Measurements from ENCODE around the gene OR51M1. TPM values are rescaled to one million over a fixed set of nuclear protein-coding genes. Genes with fewer than 3 reads are reported as not detected.
"Not testable (repeated sequence)": the region's sequence is repeated elsewhere in the genome, so short reads cannot be mapped to it uniquely, and the experiment has no call there.

The OR51M1 gene
- polyA plus RNA-seq, 1 of the 3 experiments (the other 2 are of a cell fraction): not detected

DNA sequence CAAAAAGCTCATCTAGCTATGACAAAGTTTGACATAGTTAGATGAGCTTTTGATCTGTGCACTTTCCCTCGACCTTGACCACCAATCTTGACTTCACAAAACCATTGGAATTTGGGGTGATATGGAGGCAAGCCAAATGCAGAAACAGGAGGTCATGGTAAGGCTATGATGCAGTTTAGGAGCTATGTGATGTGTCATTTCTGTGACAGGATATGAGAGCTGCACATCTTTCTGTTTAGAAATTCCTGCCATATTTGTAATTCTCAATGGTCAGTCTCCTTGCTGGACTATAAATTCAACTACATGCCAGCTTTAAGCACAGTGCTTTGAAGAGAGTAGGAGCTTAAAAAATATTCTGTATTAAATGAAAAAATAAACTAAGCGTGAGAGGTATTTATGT, 19.4 kb upstream of the OR51M1 start:
- ChIA-PET CTCF (interaction anchor here (1.5 kb wide), 1 partner anchor 527 kb away, joined by 3 read pairs; no protein-coding TSS in a partner anchor), POLR2A (no interaction called here)

DNA sequence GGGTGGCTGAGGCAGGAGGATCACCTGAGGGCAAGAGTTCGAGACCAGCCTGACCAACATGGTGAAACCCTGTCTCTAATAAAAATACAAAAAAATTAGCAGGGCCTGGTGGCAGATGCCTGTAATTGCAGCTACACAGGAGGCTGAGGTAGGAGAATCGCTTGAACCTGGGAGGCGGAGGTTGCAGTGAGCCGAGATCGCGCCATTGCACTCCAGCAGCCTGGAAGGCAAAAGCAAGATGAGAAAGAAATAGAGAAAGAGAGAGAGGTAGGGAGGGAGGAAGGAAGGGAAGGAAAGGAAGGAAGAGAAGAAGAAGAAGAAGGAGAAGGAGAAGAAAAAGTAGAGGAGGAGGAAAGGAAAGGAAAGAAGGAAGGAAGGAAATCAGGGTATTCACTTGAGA, 17.2 kb upstream of the OR51M1 start:
- POLR2A ChIA-PET; DNase-seq; CTCF ChIA-PET; H3K9me3 ChIP-seq; H3K36me3 ChIP-seq (replicated peaks in 1 of 2; ENCODE audit: control insufficient read depth in 1 of 2, insufficient read depth in 2 of 2, low read length in 1 of 2); H2AFZ ChIP-seq (ENCODE audit: low read depth); H4K20me1 ChIP-seq (ENCODE audit: insufficient read depth); H3K9me2 ChIP-seq; H3K79me2 ChIP-seq (ENCODE audit: insufficient read depth); H3K9ac ChIP-seq; H3K27me3 ChIP-seq (ENCODE audit: insufficient read depth); H3K4me3 ChIP-seq (ENCODE audit: low read depth in 2 of 2, low read length in 1 of 2): not testable (repeated sequence)
- TF ChIP-seq, protein P1, sequence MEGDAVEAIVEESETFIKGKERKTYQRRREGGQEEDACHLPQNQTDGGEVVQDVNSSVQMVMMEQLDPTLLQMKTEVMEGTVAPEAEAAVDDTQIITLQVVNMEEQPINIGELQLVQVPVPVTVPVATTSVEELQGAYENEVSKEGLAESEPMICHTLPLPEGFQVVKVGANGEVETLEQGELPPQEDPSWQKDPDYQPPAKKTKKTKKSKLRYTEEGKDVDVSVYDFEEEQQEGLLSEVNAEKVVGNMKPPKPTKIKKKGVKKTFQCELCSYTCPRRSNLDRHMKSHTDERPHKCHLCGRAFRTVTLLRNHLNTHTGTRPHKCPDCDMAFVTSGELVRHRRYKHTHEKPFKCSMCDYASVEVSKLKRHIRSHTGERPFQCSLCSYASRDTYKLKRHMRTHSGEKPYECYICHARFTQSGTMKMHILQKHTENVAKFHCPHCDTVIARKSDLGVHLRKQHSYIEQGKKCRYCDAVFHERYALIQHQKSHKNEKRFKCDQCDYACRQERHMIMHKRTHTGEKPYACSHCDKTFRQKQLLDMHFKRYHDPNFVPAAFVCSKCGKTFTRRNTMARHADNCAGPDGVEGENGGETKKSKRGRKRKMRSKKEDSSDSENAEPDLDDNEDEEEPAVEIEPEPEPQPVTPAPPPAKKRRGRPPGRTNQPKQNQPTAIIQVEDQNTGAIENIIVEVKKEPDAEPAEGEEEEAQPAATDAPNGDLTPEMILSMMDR (IDR thresholded peaks at IDR 0.05): peak; percentile 27; the same call in 1 of the 2 replicates
- H3F3A ChIP-seq (replicated peaks; ENCODE audit: insufficient read depth): peaks cover 27% of the 10 kb centered on the region
- H3K4me2 ChIP-seq: peak overlapping the region; percentile 49
- 20% methylated on average over 6 of the region's 6 CpGs for WGBS (ENCODE audit: low lambda C conversion rate)
- peaks cover 0 to 15% of the 10 kb centered on the region in 2 experiments; a peak in 1 of 4 replicates for H3K4me1 ChIP-seq (ENCODE audit: control insufficient read depth in 1 of 2, insufficient read depth in 2 of 2, low read depth in 1 of 2, low read length in 1 of 2)
- H3K27ac ChIP-seq (ENCODE audit: low read depth in 2 of 2, low read length in 1 of 2): peak overlapping the region in 1 of 2 experiments; percentile 73; a peak in 1 of 4 replicates

More for the DNA sequence above, 19.4 kb upstream of the OR51M1 start:
- Histone ChIP-seq H3K36me3 (replicated peaks in 1 of 2; ENCODE audit: control insufficient read depth in 1 of 2, insufficient read depth in 2 of 2, low read length in 1 of 2) (no peaks in the 10 kb centered on the region), H4K20me1 (ENCODE audit: insufficient read depth) (no peaks in the 10 kb centered on the region), H2AFZ (ENCODE audit: low read depth) (no peak overlapping the region), H3K9ac (no peak overlapping the region), H3K79me2 (ENCODE audit: insufficient read depth) (no peaks in the 10 kb centered on the region), H3F3A (replicated peaks; ENCODE audit: insufficient read depth) (peaks cover 27% of the 10 kb centered on the region), H3K9me2 (no peaks in the 10 kb centered on the region), H3K9me3 (no peaks in the 10 kb centered on the region), H3K27ac (ENCODE audit: low read depth in 2 of 2, low read length in 1 of 2) (peak overlapping the region in 1 of 2 experiments; percentile 43; a peak in 1 of 4 replicates), H3K4me1 (ENCODE audit: control insufficient read depth in 1 of 2, insufficient read depth in 2 of 2, low read depth in 1 of 2, low read length in 1 of 2) (peaks cover 0 to 15% of the 10 kb centered on the region in 2 experiments; a peak in 1 of 4 replicates), H3K4me3 (ENCODE audit: low read depth in 2 of 2, low read length in 1 of 2) (no peak overlapping the region), H3K27me3 (ENCODE audit: insufficient read depth) (no peaks in the 10 kb centered on the region), H3K4me2 (no peak overlapping the region)
- no peak for DNase-seq
- TF ChIP-seq JUND (IDR thresholded peaks at IDR 0.05) (peak; percentile 63), FOSL2 (IDR thresholded peaks at IDR 0.05; ENCODE audit: borderline replicate concordance, low read depth) (peak; percentile 72; the same call in 1 of the 2 replicates), EP300 (IDR thresholded peaks at IDR 0.05; ENCODE audit: borderline replicate concordance in 1 of 2, low read depth in 1 of 2, low read length in 1 of 2) (peak in 1 of 2 experiments; percentile 77; a peak in 2 of 4 replicates), RCOR1 (IDR thresholded peaks at IDR 0.05; ENCODE audit: low read length) (no peak), TCF12 (IDR thresholded peaks at IDR 0.05) (peak; percentile 62; the same call in 1 of the 2 replicates), NFIC (IDR thresholded peaks at IDR 0.05; ENCODE audit: borderline replicate concordance) (peak; percentile 76), RXRA (IDR thresholded peaks at IDR 0.05; ENCODE audit: borderline replicate concordance, low read depth) (peak; percentile 82), TEAD4 (IDR thresholded peaks at IDR 0.05; ENCODE audit: borderline replicate concordance, insufficient read depth) (peak; percentile 88)
- TF ChIP-seq, protein P2, sequence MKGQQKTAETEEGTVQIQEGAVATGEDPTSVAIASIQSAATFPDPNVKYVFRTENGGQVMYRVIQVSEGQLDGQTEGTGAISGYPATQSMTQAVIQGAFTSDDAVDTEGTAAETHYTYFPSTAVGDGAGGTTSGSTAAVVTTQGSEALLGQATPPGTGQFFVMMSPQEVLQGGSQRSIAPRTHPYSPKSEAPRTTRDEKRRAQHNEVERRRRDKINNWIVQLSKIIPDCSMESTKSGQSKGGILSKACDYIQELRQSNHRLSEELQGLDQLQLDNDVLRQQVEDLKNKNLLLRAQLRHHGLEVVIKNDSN (IDR thresholded peaks at IDR 0.05; ENCODE audit: borderline replicate concordance, low read depth): no peak
- TF ChIP-seq, protein P3, sequence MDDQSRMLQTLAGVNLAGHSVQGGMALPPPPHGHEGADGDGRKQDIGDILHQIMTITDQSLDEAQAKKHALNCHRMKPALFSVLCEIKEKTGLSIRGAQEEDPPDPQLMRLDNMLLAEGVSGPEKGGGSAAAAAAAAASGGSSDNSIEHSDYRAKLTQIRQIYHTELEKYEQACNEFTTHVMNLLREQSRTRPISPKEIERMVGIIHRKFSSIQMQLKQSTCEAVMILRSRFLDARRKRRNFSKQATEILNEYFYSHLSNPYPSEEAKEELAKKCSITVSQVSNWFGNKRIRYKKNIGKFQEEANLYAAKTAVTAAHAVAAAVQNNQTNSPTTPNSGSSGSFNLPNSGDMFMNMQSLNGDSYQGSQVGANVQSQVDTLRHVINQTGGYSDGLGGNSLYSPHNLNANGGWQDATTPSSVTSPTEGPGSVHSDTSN (IDR thresholded peaks at IDR 0.05): peak; percentile 74
- WGBS (ENCODE audit: low lambda C conversion rate): 0% methylated on average over 2 of the region's 2 CpGs

Measured in SK-N-SH (cell line).